ENCODE results near the gene ADGRE2. TPM values are rescaled to one million over a fixed set of nuclear protein-coding genes. Genes with fewer than 3 reads are reported as not detected.

The ADGRE2 gene
- total RNA-seq, 1 experiment from 2014 or later: 0.21 TPM

- in situ Hi-C loops (cut with HindIII; ENCODE audit: low pct_unique_long_range_greater_than_20kb, low sequenced_read_pairs): no loop called here
- DNase-seq (ENCODE audit: low read depth, low spot score): no peak
- no peak overlapping the region for H3K27ac ChIP-seq (ENCODE audit: low read length)
- no peaks in the 10 kb centered on the region for H3K9me3 ChIP-seq (ENCODE audit: control insufficient read depth, insufficient read depth, low read depth, low read length)
- no peaks in the 10 kb centered on the region for H3K4me1 ChIP-seq (ENCODE audit: control insufficient read depth, insufficient read depth, low read length)
- CTCF ChIA-PET: no interaction called here
- no peak for ATAC-seq
- intact Hi-C loops (cut with micrococcal nuclease; ENCODE audit: unreplicated experiment): no loop called here
- no peaks in the 10 kb centered on the region for H3K36me3 ChIP-seq (ENCODE audit: control insufficient read depth, insufficient read depth, low read length)
- TF ChIP-seq CTCF (IDR thresholded peaks at IDR 0.05) (no peak), TCF7L2 (IDR thresholded peaks at IDR 0.05; ENCODE audit: low read depth, low read length) (no peak), POLR2AphosphoS5 (IDR thresholded peaks at IDR 0.05; ENCODE audit: low read depth, low read length) (no peak), SIN3A (IDR thresholded peaks at IDR 0.05; ENCODE audit: borderline replicate concordance, insufficient read depth, low read depth, low read length) (no peak)
- TF ChIP-seq, protein P1, sequence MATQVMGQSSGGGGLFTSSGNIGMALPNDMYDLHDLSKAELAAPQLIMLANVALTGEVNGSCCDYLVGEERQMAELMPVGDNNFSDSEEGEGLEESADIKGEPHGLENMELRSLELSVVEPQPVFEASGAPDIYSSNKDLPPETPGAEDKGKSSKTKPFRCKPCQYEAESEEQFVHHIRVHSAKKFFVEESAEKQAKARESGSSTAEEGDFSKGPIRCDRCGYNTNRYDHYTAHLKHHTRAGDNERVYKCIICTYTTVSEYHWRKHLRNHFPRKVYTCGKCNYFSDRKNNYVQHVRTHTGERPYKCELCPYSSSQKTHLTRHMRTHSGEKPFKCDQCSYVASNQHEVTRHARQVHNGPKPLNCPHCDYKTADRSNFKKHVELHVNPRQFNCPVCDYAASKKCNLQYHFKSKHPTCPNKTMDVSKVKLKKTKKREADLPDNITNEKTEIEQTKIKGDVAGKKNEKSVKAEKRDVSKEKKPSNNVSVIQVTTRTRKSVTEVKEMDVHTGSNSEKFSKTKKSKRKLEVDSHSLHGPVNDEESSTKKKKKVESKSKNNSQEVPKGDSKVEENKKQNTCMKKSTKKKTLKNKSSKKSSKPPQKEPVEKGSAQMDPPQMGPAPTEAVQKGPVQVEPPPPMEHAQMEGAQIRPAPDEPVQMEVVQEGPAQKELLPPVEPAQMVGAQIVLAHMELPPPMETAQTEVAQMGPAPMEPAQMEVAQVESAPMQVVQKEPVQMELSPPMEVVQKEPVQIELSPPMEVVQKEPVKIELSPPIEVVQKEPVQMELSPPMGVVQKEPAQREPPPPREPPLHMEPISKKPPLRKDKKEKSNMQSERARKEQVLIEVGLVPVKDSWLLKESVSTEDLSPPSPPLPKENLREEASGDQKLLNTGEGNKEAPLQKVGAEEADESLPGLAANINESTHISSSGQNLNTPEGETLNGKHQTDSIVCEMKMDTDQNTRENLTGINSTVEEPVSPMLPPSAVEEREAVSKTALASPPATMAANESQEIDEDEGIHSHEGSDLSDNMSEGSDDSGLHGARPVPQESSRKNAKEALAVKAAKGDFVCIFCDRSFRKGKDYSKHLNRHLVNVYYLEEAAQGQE (IDR thresholded peaks at IDR 0.05; ENCODE audit: insufficient read depth in 1 of 2, low read depth in 2 of 2, low read length in 1 of 2): no peak
- no TSS peak for BruUV-seq (replicated peaks)
- POLR2A ChIA-PET: no interaction called here
- H3K4me3 ChIP-seq (ENCODE audit: low read depth in 2 of 2, low read length in 2 of 2): no peak overlapping the region
- no peaks in the 10 kb centered on the region for H3K27me3 ChIP-seq (ENCODE audit: control insufficient read depth, insufficient read depth, low read length)
These were observed 26.4 kb upstream of the ADGRE2 start for GRCh38 chr19:14804765-14805164.

- no peak for TF ChIP-seq CTCF (IDR thresholded peaks at IDR 0.05)
- TF ChIP-seq, protein P1 (IDR thresholded peaks at IDR 0.05; ENCODE audit: insufficient read depth in 1 of 2, low read depth in 2 of 2, low read length in 1 of 2): no peak
- no peak for TF ChIP-seq TCF7L2 (IDR thresholded peaks at IDR 0.05; ENCODE audit: low read depth, low read length)
- intact Hi-C loops (cut with micrococcal nuclease; ENCODE audit: unreplicated experiment): no loop called here
- no TSS peak for BruUV-seq (replicated peaks)
- Histone ChIP-seq H3K27ac (ENCODE audit: low read length) (no peak overlapping the region), H3K4me1 (ENCODE audit: control insufficient read depth, insufficient read depth, low read length) (no peaks in the 10 kb centered on the region), H3K27me3 (ENCODE audit: control insufficient read depth, insufficient read depth, low read length) (no peaks in the 10 kb centered on the region), H3K4me3 (ENCODE audit: low read depth in 2 of 2, low read length in 2 of 2) (no peak overlapping the region), H3K9me3 (ENCODE audit: control insufficient read depth, insufficient read depth, low read depth, low read length) (no peaks in the 10 kb centered on the region), H3K36me3 (ENCODE audit: control insufficient read depth, insufficient read depth, low read length) (no peaks in the 10 kb centered on the region)
- ATAC-seq (no peak), DNase-seq (ENCODE audit: low read depth, low spot score) (no peak)
- ChIA-PET POLR2A (no interaction called here), CTCF (no interaction called here)
- in situ Hi-C loops (cut with HindIII; ENCODE audit: low pct_unique_long_range_greater_than_20kb, low sequenced_read_pairs): no loop called here
These were observed 20.4 kb upstream of the ADGRE2 start for GRCh38 chr19:14798760-14799159.

All from Panc1 (cell line).